PC-3 (cell line): ENCODE measurements around the gene PYGO2. TPM values are rescaled to one million over a fixed set of nuclear protein-coding genes. Genes with fewer than 3 reads are reported as not detected.

Experiments used
- ATAC-seq: fragments of 200-7000 bp; cut with Tn5 transposase; 2 replicates; pipeline ENCODE4 v1.9.1; 2020; ENCODE audit warnings: mild to moderate bottlenecking, moderate library complexity
- BruUV-seq: library from RNA; stranded (reverse); fragments of 400-500 nt; replicated peaks from 2 replicates; lab custom pipeline; 2021; lab: Mats Ljungman, UMichigan
- CTCF ChIA-PET: fragments of 300-600 bp; sonication (Branson Sonifier 250); formaldehyde crosslinking; loops from one replicate; lab custom pipeline; 2022; ENCODE audit warnings: antibody characterized with exemption; lab: Charles Lee
- POLR2A ChIA-PET: fragments of 300-600 bp; sonication (Branson Sonifier 250); formaldehyde crosslinking; loops from one replicate; lab custom pipeline; 2022; ENCODE audit warnings: antibody characterized with exemption; ENCODE audit not compliant: unreplicated experiment; lab: Charles Lee
- DNase-seq: peaks from one replicate; pipeline ENCODE4 v3.0.0-alpha.2; 2015
- H2AFZ ChIP-seq: fragments of 300-600 bp; sonication (generic); 2 replicates; pipeline ENCODE4 v1.6.0; 2016; ENCODE audit warnings: antibody characterized with exemption, low read length
- H3F3A ChIP-seq: fragments of 300-600 bp; sonication (generic); one replicate; pipeline ENCODE4 v1.6.0; 2017; ENCODE audit warnings: antibody characterized with exemption, low read length, control low read depth, mild to moderate bottlenecking; ENCODE audit not compliant: unreplicated experiment
- H3K27ac ChIP-seq: fragments of 300-600 bp; sonication (generic); 2 replicates; pipeline ENCODE4 v1.5.1; 2016; ENCODE audit warnings: mild to moderate bottlenecking, low read length
- H3K27me3 ChIP-seq: fragments of 300-600 bp; sonication (generic); 2 replicates; pipeline ENCODE4 v1.6.1; 2016; ENCODE audit warnings: low read length, mixed read lengths
- H3K36me3 ChIP-seq: fragments of 300-600 bp; sonication (generic); 2 replicates; pipeline ENCODE4 v1.6.1; 2016; ENCODE audit warnings: low read depth, mixed run types, low read length, mixed read lengths
- H3K4me1 ChIP-seq: fragments of 300-600 bp; sonication (generic); 2 replicates; pipeline ENCODE4 v1.5.1; 2016; ENCODE audit warnings: low read length; ENCODE audit not compliant: insufficient read depth
- H3K4me2 ChIP-seq: fragments of 300-600 bp; sonication (generic); 2 replicates; pipeline ENCODE4 v1.6.0; 2016; ENCODE audit warnings: low read length
- H3K4me3 ChIP-seq: fragments of 300-600 bp; sonication (generic); 2 replicates; pipeline ENCODE4 v1.5.1; 2016; ENCODE audit warnings: mild to moderate bottlenecking, low read length, mixed read lengths
- H3K79me2 ChIP-seq: fragments of 300-600 bp; sonication (generic); 2 replicates; pipeline ENCODE4 v1.6.1; 2017; ENCODE audit warnings: low read length, mixed read lengths
- H3K9ac ChIP-seq: fragments of 300-600 bp; sonication (generic); 2 replicates; pipeline ENCODE4 v1.6.0; 2016; ENCODE audit warnings: mild to moderate bottlenecking, low read length
- H3K9me2 ChIP-seq: fragments of 300-600 bp; sonication (generic); replicated peaks from 2 replicates; pipeline ENCODE4 v1.6.1; 2016; ENCODE audit warnings: mixed run types, low read length, mixed read lengths
- H3K9me3 ChIP-seq: fragments of 300-600 bp; sonication (generic); 2 replicates; pipeline ENCODE4 v1.6.1; 2016; ENCODE audit warnings: low read length, mixed read lengths
- H4K20me1 ChIP-seq: fragments of 300-600 bp; sonication (generic); 2 replicates; pipeline ENCODE4 v1.6.1; 2016; ENCODE audit warnings: low read length, mixed read lengths
- EZH2 ChIP-seq: fragments of 300-600 bp; sonication (generic); IDR thresholded peaks from one replicate; pipeline ENCODE4 v1.6.1; 2017; ENCODE audit warnings: antibody characterized with exemption, mild to moderate bottlenecking, low read length; ENCODE audit not compliant: unreplicated experiment
- EZH2phosphoT487 ChIP-seq: fragments of 300-600 bp; sonication (generic); IDR thresholded peaks from 2 replicates; pipeline ENCODE4 v1.6.1; 2018; ENCODE audit warnings: mild to moderate bottlenecking, antibody characterized with exemption, low read length, borderline replicate concordance
- intact Hi-C: fragments of 100-400 bp; cut with micrococcal nuclease; formaldehyde crosslinking; loops from 2 replicates; pipeline ENCODE4 v1.9.0; 2023
- total RNA-seq: library from RNA; depleted of rRNA; stranded (reverse); fragments of >200 nt; gene quantifications from 2 replicates; pipeline ENCODE4 v1.2.3, GENCODE V29; 2014
- TF ChIP-seq, protein P1 (sequence below): fragments of 300-600 bp; sonication (generic); conservative IDR thresholded peaks from 2 replicates; pipeline ENCODE4 v1.5.1; 2017; ENCODE audit warnings: antibody characterized with exemption, low read depth, mild to moderate bottlenecking, low read length

PYGO2 gene
- total RNA-seq, 1 experiment from 2014 or later: 41.7 TPM

GRCh38 chr1:154982897-154983648 lies 21.5 kb upstream of the PYGO2 start, which contains the start of gene FLAD1:
TSS of gene FLAD1 (plus strand) at chr1:154983344. CDS start at chr1:154983695, 351 bp downstream.
- DNase-seq (peak; percentile 100), ATAC-seq (peak; percentile 100)
- H3K9me3 ChIP-seq: no peaks in the 10 kb centered on the region
- no peaks in the 10 kb centered on the region for H3K27me3 ChIP-seq
- no peaks in the 10 kb centered on the region for H3K9me2 ChIP-seq
- intact Hi-C loops: loop anchor here (1.0 to 10.0 kb wide), 3 partner anchors 13 to 582 kb away; partner anchors contain the start of gene ASH1L
- peaks cover 30% of the 10 kb centered on the region for H3K36me3 ChIP-seq
- peak within 1 kb of the TSS; percentile 86 for H3K4me3 ChIP-seq
- peaks cover 6% of the 10 kb centered on the region for H3F3A ChIP-seq
- peak within 1 kb of the TSS; percentile 50 for H3K27ac ChIP-seq
- H3K4me1 ChIP-seq: peaks cover 7% of the 10 kb centered on the region
- H3K4me2 ChIP-seq: peak within 1 kb of the TSS; percentile 99
- peaks cover 66% of the 10 kb centered on the region for H3K79me2 ChIP-seq
- POLR2A ChIA-PET: interaction anchor here (0.6 to 0.9 kb wide), 4 partner anchors 11 to 113 kb away, joined by 3 to 6 read pairs (median 4); partner anchors contain the start of genes LENEP and PBXIP1
- TF ChIP-seq EZH2phosphoT487 (no peak), EZH2 (no peak)
- TF ChIP-seq, protein P1, sequence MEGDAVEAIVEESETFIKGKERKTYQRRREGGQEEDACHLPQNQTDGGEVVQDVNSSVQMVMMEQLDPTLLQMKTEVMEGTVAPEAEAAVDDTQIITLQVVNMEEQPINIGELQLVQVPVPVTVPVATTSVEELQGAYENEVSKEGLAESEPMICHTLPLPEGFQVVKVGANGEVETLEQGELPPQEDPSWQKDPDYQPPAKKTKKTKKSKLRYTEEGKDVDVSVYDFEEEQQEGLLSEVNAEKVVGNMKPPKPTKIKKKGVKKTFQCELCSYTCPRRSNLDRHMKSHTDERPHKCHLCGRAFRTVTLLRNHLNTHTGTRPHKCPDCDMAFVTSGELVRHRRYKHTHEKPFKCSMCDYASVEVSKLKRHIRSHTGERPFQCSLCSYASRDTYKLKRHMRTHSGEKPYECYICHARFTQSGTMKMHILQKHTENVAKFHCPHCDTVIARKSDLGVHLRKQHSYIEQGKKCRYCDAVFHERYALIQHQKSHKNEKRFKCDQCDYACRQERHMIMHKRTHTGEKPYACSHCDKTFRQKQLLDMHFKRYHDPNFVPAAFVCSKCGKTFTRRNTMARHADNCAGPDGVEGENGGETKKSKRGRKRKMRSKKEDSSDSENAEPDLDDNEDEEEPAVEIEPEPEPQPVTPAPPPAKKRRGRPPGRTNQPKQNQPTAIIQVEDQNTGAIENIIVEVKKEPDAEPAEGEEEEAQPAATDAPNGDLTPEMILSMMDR: no peak
- CTCF ChIA-PET: interaction anchor here (0.6 to 1.9 kb wide), 5 partner anchors 10 to 1776 kb away, joined by 3 to 6 read pairs (median 5); partner anchors contain the start of gene LENEP
- peaks cover 2% of the 10 kb centered on the region; the same call in 1 of the 2 replicates for H4K20me1 ChIP-seq
- no TSS peak for BruUV-seq
- peak within 1 kb of the TSS; percentile 92 for H3K9ac ChIP-seq
- H2AFZ ChIP-seq: peak within 1 kb of the TSS; percentile 90

- ATAC-seq (no peak), DNase-seq (no peak)
- intact Hi-C loops: loop anchor here (10.0 kb wide), 1 partner anchor 582 kb away; the partner anchor contains the start of gene ASH1L
- Histone ChIP-seq H3K9ac (peak overlapping the region; percentile 56), H3K27me3 (no peaks in the 10 kb centered on the region), H3K4me3 (peak overlapping the region; percentile 43), H3K9me3 (no peaks in the 10 kb centered on the region), H3K36me3 (peaks cover 31% of the 10 kb centered on the region), H3K4me2 (peak overlapping the region; percentile 81), H3K9me2 (no peaks in the 10 kb centered on the region), H2AFZ (peak overlapping the region; percentile 90), H4K20me1 (peaks cover 3% of the 10 kb centered on the region; the same call in 1 of the 2 replicates), H3K79me2 (peaks cover 66% of the 10 kb centered on the region), H3K4me1 (peaks cover 10% of the 10 kb centered on the region), H3K27ac (peak overlapping the region; percentile 47), H3F3A (peaks cover 6% of the 10 kb centered on the region)
- CTCF ChIA-PET: no interaction called here
- no peak for TF ChIP-seq EZH2phosphoT487
- TF ChIP-seq, protein P1: no peak
- no TSS peak for BruUV-seq
- POLR2A ChIA-PET: interaction anchor here (0.6 kb wide), 1 partner anchor 27 kb away, joined by 6 read pairs; the partner anchor contains the start of gene PBXIP1
Observed at GRCh38 chr1:154982341-154982740, 20.8 kb upstream of the PYGO2 start.
